Hematopoietic multipotent progenitor cell (in vitro differentiated cells): Measurements from ENCODE around the gene FOXI3. TPM values are rescaled to one million over a fixed set of nuclear protein-coding genes. Genes with fewer than 3 reads are reported as not detected.
"Not testable (repeated sequence)": the region's sequence is repeated elsewhere in the genome, so short reads cannot be mapped to it uniquely, and the experiment has no call there.

Experiments
- DNase-seq, 3 donors: peaks; one replicate each; pipeline ENCODE4 v3.0.0-alpha.2; 2011 to 2015; ENCODE audit warnings: low read depth in 2 of 3, low spot score in 2 of 3
- small RNA-seq: library from RNA; depleted of rRNA; stranded (forward); fragments of <200 nt; gene quantifications from one replicate; pipeline ENCODE3, GENCODE V24; 2012
- total RNA-seq: library from RNA; depleted of rRNA; stranded (reverse); fragments of >200 nt; gene quantifications from one replicate; pipeline ENCODE4 v1.2.3, GENCODE V29; 2012

The FOXI3 gene
- total RNA-seq, 1 donor: not detected

DNA sequence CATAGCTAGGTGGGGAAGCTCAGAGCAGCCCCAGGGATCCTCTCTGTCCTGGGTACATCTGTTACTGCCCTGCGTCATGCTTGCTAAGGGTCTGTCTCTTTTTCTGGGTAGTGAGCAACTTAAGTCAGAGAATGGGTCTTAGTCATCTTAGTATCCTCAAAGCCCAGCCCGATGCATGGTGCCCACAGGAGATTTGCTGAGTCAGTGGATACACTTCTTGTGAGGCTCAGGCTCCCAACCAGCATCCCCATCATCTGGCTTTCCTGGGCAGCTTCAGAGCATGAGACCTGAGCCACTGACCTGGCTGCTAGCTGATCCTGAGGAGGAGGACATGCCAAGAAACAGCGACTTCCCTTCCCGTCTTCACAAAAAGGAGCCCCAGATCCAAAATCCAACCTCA is 10.0 kb downstream of the FOXI3 start:
- DNase-seq: no peak

DNA sequence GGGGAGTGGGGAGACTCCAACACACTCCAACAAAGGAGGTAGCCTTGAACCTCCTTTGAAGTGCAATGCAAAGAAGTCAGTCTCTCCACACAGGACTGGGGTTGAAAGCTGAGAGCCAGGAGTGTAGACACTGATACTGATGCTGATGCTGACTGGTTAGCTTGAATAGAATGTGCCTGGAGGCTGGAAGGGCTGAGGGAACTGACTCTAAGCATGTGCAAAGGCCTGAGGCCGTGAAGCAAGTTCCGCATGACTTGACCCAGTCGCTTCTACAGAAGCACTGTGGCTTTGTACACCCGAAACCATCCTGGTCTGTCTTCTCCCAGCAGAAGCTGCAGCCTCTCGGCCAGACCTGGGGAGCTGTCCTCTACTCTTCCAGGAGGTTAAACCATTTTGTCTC is 10.4 kb downstream of the FOXI3 start:
- no peak for DNase-seq

DNA sequence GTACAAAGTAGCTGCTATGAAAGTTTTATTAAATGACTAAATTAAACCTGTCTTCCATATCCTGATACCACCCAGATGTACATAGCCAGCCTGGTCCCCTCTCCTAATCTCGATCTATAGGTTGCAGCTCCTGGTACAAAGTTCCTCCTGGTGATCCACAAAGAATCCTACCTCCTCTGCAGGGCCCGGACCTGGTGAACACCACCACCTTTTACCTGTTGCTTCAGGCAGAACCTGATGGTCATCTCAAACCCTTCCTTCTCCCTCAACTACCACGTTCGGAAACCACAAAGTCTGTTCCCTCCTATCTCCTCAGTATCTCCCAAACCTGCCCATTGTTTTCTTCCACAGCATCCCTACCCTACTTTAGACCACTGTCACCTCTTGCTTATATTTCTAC is 15.5 kb downstream of the FOXI3 start:
- DNase-seq: no peak

DNA sequence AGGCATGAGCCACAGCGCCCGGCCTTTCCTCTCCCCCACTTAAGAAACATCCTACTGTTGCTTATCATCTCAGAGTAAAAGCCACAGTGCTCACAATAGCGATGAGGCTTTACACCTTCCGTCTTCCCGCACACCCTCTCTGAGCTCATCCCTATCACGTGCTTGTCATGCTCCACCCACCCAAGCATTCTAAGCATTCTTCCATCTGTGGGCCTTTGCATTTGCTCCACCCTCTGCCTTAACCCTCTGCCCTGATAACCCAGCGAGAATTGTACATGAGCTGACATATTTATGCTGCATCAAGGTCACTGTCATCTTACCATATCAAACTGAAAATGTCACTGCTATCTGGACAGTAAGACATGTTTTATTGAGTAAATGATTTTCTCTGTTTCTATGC is 22.6 kb downstream of the FOXI3 start:
- DNase-seq: no peak

DNA sequence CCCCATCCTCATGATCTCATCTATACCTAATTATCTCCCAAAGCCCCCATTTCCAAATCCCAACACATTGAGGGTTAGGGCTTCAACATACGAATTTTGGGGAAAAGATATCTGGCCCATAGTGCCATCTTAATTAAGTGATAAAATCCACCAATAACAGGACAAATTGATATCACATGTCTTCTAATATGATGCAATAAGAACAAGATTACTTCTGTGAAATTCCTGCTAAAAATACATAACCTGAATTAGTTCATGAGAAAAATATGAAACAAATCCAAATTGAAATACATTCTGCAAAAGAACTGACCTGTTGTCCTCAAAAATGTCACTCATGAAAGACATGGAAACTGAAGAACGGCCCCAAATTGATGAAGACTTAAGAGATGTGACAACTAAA is 28.8 kb downstream of the FOXI3 start:
- no peak for DNase-seq

DNA sequence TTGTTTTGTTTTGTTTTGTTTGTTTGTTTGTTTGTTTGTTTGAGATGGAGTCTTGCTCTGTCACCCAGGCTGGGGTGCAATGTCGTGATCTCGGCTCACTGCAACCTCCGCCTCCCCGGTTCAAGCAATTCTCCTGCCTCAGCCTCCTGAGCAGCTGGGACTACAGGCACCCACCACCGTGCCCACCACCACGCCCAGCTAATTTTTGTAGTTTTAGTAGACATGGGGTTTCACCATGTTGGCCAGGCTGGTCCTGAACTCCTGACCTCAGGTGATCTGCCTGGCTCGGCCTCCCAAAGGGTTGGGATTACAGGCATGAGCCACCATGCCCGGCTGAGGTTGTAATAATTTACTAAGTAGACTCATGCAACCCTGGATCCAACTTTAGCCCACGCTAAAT is 33.4 kb downstream of the FOXI3 start:
- not testable (repeated sequence) for DNase-seq

DNA sequence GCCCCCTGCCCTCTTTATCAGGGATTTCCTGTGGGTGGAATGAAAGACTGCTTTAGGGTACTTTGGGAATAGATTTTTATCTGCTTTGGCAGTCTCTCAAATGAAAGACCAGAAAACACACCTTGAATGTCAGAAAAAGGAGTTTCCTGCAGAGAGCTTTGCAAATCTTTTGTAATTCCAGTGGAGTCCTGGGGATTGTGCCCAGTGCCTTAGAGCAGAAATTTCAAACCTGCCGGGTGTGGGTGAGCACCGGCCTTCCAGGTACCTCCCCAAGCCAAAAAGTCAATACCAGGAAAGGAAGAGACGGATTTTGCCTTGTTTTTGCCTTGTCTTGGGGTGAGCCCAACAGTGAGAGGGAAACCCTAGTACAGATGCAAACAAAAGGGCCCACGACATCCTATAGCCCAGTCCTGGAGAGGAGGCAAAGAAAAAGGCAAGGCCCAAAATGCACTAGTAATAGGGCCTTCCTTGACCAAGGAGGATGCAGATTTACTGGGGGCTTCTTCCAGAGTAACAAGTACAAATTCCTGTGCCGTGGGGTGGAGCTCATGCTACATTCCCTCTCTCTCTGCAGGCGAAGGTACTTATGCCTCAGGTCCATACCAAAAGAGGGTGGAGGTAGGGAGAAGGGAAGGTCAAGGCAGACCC is 36.4 kb downstream of the FOXI3 start:
- no peak for DNase-seq

DNA sequence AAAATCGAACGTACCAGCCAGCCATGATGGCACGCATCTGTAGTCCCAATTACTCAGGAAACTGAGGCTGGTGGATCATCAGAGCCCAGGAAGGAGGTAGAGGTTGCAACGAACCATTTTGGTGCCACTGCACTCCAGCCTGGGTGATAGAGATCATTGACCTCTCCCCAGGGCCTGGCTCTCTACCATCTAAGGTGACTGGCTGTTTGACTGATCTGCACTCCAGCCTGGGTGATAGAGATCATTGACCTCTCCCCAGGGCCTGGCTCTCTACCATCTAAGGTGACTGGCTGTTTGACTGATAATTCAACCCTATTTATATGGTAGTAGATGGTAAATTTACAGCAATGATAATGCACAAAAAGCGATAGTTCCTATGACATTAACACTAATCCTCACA is 43.6 kb downstream of the FOXI3 start:
- DNase-seq: not testable (repeated sequence)

DNA sequence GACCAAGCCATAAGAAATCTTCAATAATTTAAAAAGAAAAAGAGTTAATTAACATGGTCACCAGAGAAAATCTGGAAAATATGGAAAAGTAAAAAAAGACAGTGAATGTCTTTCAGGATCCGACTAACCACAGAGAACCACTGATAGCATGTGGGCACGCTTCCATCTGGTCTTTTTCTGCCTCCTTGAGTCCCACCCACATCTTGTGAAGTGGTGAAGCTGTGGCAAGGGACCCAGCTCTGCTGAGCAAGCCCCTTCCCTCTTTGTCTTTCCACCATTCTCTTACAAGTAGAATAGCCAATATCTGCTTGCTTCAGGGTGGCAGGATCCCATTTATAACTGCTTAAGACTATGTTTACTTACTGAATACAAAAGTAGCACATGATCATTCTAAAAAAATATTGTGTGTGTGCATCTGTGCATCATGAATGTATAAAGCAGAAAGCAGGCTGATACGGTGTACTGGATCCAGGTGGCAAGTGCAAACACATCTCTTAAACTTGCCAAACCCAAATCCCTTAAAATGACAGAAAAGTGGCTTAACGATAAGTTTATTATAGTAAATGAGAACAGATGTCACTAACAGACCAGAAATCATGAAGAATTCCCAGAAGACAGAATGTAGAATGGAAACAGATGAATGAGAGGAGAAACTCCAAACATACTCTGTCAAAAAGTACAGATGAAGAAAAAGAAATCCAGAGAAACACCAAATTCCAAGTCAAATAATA is 52.3 kb downstream of the FOXI3 start:
- DNase-seq: no peak

DNA sequence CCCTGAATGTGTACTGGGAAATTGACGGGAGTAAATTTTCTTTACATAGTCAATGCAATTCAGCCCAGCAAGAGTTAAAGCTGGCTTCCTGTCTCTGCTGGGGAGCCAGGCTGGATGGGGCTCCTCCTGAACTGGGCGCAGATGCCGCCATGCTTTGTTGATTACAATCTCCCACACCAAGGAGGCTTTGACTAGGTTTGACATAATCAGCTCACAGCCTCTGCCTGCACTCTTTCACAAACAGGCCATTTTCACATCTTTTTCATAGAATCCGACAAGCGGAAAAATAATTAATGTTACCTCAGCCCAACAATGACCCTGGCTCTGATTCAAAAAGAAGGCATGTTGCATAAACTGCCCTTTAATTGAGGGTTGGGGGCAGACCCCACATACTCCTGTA is 54.3 kb downstream of the FOXI3 start:
- DNase-seq: no peak

Small RNA genes lying within 50 kb of the gene (small RNA-seq; reads per million reads assigned to genes)
- gene RNU6-1007P: not detected

Other genes with a start within 250 kb of the FOXI3 start
- 8.3 TPM for gene EIF2AK3, start 174.8 kb upstream of the FOXI3 start, total RNA-seq
- gene RPIA, start 239.0 kb upstream of the FOXI3 start, total RNA-seq: 13.2 TPM